Mesenchymal stem cell (in vitro differentiated cells and primary cell): ENCODE data around the gene VMAC.

Experiments
- DNase-seq: peaks from one replicate; pipeline ENCODE4 v3.0.0-alpha.2; 2013
- H2AFZ ChIP-seq: one replicate; pipeline ENCODE4 v1.6.1; 2013; ENCODE audit warnings: low read depth, mild to moderate bottlenecking, control low read depth, inconsistent platforms, low read length, moderate library complexity
- H2AK5ac ChIP-seq: 2 replicates; pipeline ENCODE4 v1.6.1; 2013; ENCODE audit warnings: low read length, moderate library complexity, mild to moderate bottlenecking, inconsistent platforms; ENCODE audit not compliant: severe bottlenecking
- H2BK120ac ChIP-seq: one replicate; pipeline ENCODE4 v1.6.1; 2013; ENCODE audit warnings: low read depth, mild to moderate bottlenecking, inconsistent platforms, low read length, moderate library complexity
- H2BK12ac ChIP-seq, 2 experiments: one replicate each; pipeline ENCODE4 v1.6.1; 2013; ENCODE audit warnings: inconsistent platforms in 2 of 2, low read length in 2 of 2, mild to moderate bottlenecking in 2 of 2, moderate library complexity in 2 of 2, control low read depth in 1 of 2
- H2BK15ac ChIP-seq: one replicate; pipeline ENCODE4 v1.6.1; 2013; ENCODE audit warnings: mild to moderate bottlenecking, low read depth, inconsistent platforms; ENCODE audit not compliant: poor library complexity, severe bottlenecking
- H2BK5ac ChIP-seq: 2 replicates; pipeline ENCODE4 v1.6.1; 2013; ENCODE audit warnings: low read depth, mild to moderate bottlenecking, low read length, control low read depth, inconsistent platforms; ENCODE audit not compliant: poor library complexity, severe bottlenecking
- H3K14ac ChIP-seq, 2 experiments: one replicate each; pipeline ENCODE4 v1.6.1; 2013; ENCODE audit warnings: inconsistent platforms in 2 of 2, low read length in 2 of 2, control low read depth in 1 of 2, mild to moderate bottlenecking in 1 of 2, moderate library complexity in 1 of 2
- H3K18ac ChIP-seq, 2 experiments: one replicate each; pipeline ENCODE4 v1.6.1; 2013; ENCODE audit warnings: inconsistent platforms in 2 of 2, low read length in 2 of 2, control low read depth in 1 of 2, low read depth in 1 of 2, mild to moderate bottlenecking in 1 of 2
- H3K23ac ChIP-seq, 2 experiments: one replicate each; pipeline ENCODE4 v1.6.1; 2013; ENCODE audit warnings: inconsistent platforms in 2 of 2, low read length in 2 of 2, mild to moderate bottlenecking in 2 of 2, moderate library complexity in 2 of 2, control low read depth in 1 of 2
- H3K27ac ChIP-seq: 2 replicates; pipeline ENCODE4 v1.5.1; 2013; ENCODE audit warnings: mild to moderate bottlenecking, moderate library complexity, low read length, control low read depth, inconsistent platforms; ENCODE audit not compliant: poor library complexity, severe bottlenecking
- H3K27me3 ChIP-seq, 2 experiments: 2 replicates each; pipeline versions ENCODE4 v1.6.1 to v1.7.0; 2013; ENCODE audit warnings: low read length in 2 of 2, mild to moderate bottlenecking in 2 of 2, moderate library complexity in 2 of 2, control low read depth in 1 of 2, inconsistent platforms in 1 of 2; ENCODE audit not compliant: control insufficient read depth in 1 of 2, insufficient read depth in 1 of 2
- H3K36me3 ChIP-seq, 2 experiments: 2 replicates each; pipeline versions ENCODE4 v1.6.1 to v1.7.0; 2013; ENCODE audit warnings: low read length in 2 of 2, control low read depth in 1 of 2, inconsistent platforms in 1 of 2, low read depth in 1 of 2, mild to moderate bottlenecking in 1 of 2; ENCODE audit not compliant: insufficient read depth in 2 of 2, control insufficient read depth in 1 of 2
- H3K4ac ChIP-seq, 2 experiments: one replicate each; pipeline ENCODE4 v1.6.1; 2013; ENCODE audit warnings: inconsistent platforms in 2 of 2, low read length in 2 of 2, mild to moderate bottlenecking in 2 of 2, moderate library complexity in 2 of 2, control low read depth in 1 of 2, low read depth in 1 of 2
- H3K4me1 ChIP-seq: 2 replicates; pipeline ENCODE4 v1.6.1; 2013; ENCODE audit warnings: low read depth, low read length, control low read depth; ENCODE audit not compliant: control insufficient read depth, insufficient read depth
- H3K4me2 ChIP-seq: 2 replicates; pipeline ENCODE4 v1.6.1; 2013; ENCODE audit warnings: low read length, mild to moderate bottlenecking, inconsistent platforms; ENCODE audit not compliant: poor library complexity, severe bottlenecking
- H3K4me3 ChIP-seq, 2 experiments: 2 replicates each; pipeline versions ENCODE4 v1.5.1 to v1.7.0; 2013; ENCODE audit warnings: low read length in 2 of 2, mild to moderate bottlenecking in 2 of 2, control low read depth in 1 of 2, low read depth in 1 of 2; ENCODE audit not compliant: insufficient read depth in 1 of 2
- H3K79me1 ChIP-seq: replicated peaks from 2 replicates; pipeline ENCODE4 v1.6.1; 2013; ENCODE audit warnings: mild to moderate bottlenecking, control low read depth, low read length, inconsistent platforms; ENCODE audit not compliant: poor library complexity, severe bottlenecking
- H3K9ac ChIP-seq: 2 replicates; pipeline ENCODE4 v1.7.0; 2013; ENCODE audit warnings: mild to moderate bottlenecking, low read length, moderate library complexity
- H3K9me3 ChIP-seq: 2 replicates; pipeline ENCODE4 v1.7.0; 2013; ENCODE audit warnings: mild to moderate bottlenecking, low read length; ENCODE audit not compliant: control insufficient read depth
- H4K8ac ChIP-seq: one replicate; pipeline ENCODE4 v1.6.1; 2013; ENCODE audit warnings: inconsistent platforms, mild to moderate bottlenecking, low read length, moderate library complexity
- H4K91ac ChIP-seq: one replicate; pipeline ENCODE4 v1.6.1; 2013; ENCODE audit warnings: mild to moderate bottlenecking, low read length, inconsistent platforms
- WGBS: methylation state at CpG from one replicate; pipeline ENCODE4 v1.1.7; 2013; ENCODE audit warnings: mixed read lengths; 5-methylcytosine and 5-hydroxymethylcytosine counted together

Gene VMAC

GRCh38 chr19:5932146-5932545, 27.5 kb downstream of the VMAC start:
- H4K91ac ChIP-seq: no peak overlapping the region
- H3K27me3 ChIP-seq: no peaks in the 10 kb centered on the region
- DNase-seq: no peak
- H3K23ac ChIP-seq: no peak overlapping the region
- no peak overlapping the region for H4K8ac ChIP-seq
- H3K4me2 ChIP-seq: no peak overlapping the region
- no peak overlapping the region for H3K9ac ChIP-seq
- H3K36me3 ChIP-seq: peaks cover 69 to 82% of the 10 kb centered on the region in 2 experiments
- H2AK5ac ChIP-seq: no peak overlapping the region
- no peak overlapping the region for H2BK5ac ChIP-seq
- H3K4me1 ChIP-seq: peaks cover 17% of the 10 kb centered on the region
- no peak overlapping the region for H2BK15ac ChIP-seq
- H3K18ac ChIP-seq: no peak overlapping the region
- H2BK12ac ChIP-seq: no peak overlapping the region
- no peak overlapping the region for H2BK120ac ChIP-seq
- no peak overlapping the region for H3K27ac ChIP-seq
- peaks cover 56% of the 10 kb centered on the region for H3K79me1 ChIP-seq
- no peak overlapping the region for H3K4ac ChIP-seq
- H2AFZ ChIP-seq: no peak overlapping the region
- no peak overlapping the region for H3K4me3 ChIP-seq
- no peaks in the 10 kb centered on the region for H3K9me3 ChIP-seq
- WGBS: 99% methylated on average over 18 of the region's 18 CpGs
- no peak overlapping the region for H3K14ac ChIP-seq

- Histone ChIP-seq H3K4me2 (no peak overlapping the region), H3K23ac (no peak overlapping the region), H3K36me3 (peaks cover 69 to 80% of the 10 kb centered on the region in 2 experiments), H3K79me1 (peaks cover 58% of the 10 kb centered on the region), H3K18ac (no peak overlapping the region), H4K8ac (no peak overlapping the region), H3K4ac (no peak overlapping the region), H3K9ac (no peak overlapping the region), H2BK15ac (peak overlapping the region; percentile 49), H2BK5ac (no peak overlapping the region), H3K4me3 (no peak overlapping the region), H3K14ac (no peak overlapping the region), H3K27me3 (no peaks in the 10 kb centered on the region), H2BK120ac (no peak overlapping the region), H3K4me1 (peaks cover 17% of the 10 kb centered on the region), H2AK5ac (no peak overlapping the region), H3K27ac (no peak overlapping the region), H3K9me3 (no peaks in the 10 kb centered on the region), H4K91ac (no peak overlapping the region), H2BK12ac (no peak overlapping the region), H2AFZ (no peak overlapping the region)
- DNase-seq: no peak
- 95% methylated on average over 21 of the region's 21 CpGs for WGBS
Observed at GRCh38 chr19:5932609-5933262, 28.1 kb downstream of the VMAC start.

- H2BK12ac ChIP-seq: no peak overlapping the region
- H3K14ac ChIP-seq: no peak overlapping the region
- no peaks in the 10 kb centered on the region for H3K27me3 ChIP-seq
- H3K9ac ChIP-seq: peak overlapping the region; percentile 83
- H3K9me3 ChIP-seq: no peaks in the 10 kb centered on the region
- H2BK120ac ChIP-seq: no peak overlapping the region
- peaks cover 17% of the 10 kb centered on the region for H3K4me1 ChIP-seq
- no peak overlapping the region for H3K23ac ChIP-seq
- no peak overlapping the region for H2BK5ac ChIP-seq
- no peak overlapping the region for H3K27ac ChIP-seq
- peak overlapping the region; percentile 49 for H2BK15ac ChIP-seq
- H3K4ac ChIP-seq: peak overlapping the region in 1 of 2 experiments; percentile 13
- no peak overlapping the region for H3K18ac ChIP-seq
- no peak overlapping the region for H3K4me3 ChIP-seq
- WGBS: 87% methylated on average over 17 of the region's 20 CpGs
- no peak overlapping the region for H2AFZ ChIP-seq
- peaks cover 55% of the 10 kb centered on the region for H3K79me1 ChIP-seq
- H2AK5ac ChIP-seq: no peak overlapping the region
- H4K8ac ChIP-seq: no peak overlapping the region
- peak overlapping the region; percentile 40 for H4K91ac ChIP-seq
- no peak overlapping the region for H3K4me2 ChIP-seq
- H3K36me3 ChIP-seq: peaks cover 63 to 76% of the 10 kb centered on the region in 2 experiments
- DNase-seq: no peak
Observed at GRCh38 chr19:5933391-5934068, 28.9 kb downstream of the VMAC start.

- no peak overlapping the region for H3K23ac ChIP-seq
- 85% methylated on average over 5 of the region's 5 CpGs for WGBS
- H3K18ac ChIP-seq: peak overlapping the region in 1 of 2 experiments; percentile 4
- peak overlapping the region; percentile 83 for H3K9ac ChIP-seq
- no peak overlapping the region for H2AK5ac ChIP-seq
- H2BK5ac ChIP-seq: no peak overlapping the region
- H3K4me2 ChIP-seq: no peak overlapping the region
- no peak overlapping the region for H2BK15ac ChIP-seq
- H3K9me3 ChIP-seq: no peaks in the 10 kb centered on the region
- no peaks in the 10 kb centered on the region for H3K27me3 ChIP-seq
- no peak overlapping the region for H2AFZ ChIP-seq
- no peak overlapping the region for H3K27ac ChIP-seq
- H3K79me1 ChIP-seq: peaks cover 57% of the 10 kb centered on the region
- H3K4me1 ChIP-seq: peaks cover 17% of the 10 kb centered on the region
- no peak overlapping the region for H3K14ac ChIP-seq
- H2BK12ac ChIP-seq: peak overlapping the region in 1 of 2 experiments; percentile 17
- peak overlapping the region; percentile 28 for H4K91ac ChIP-seq
- H2BK120ac ChIP-seq: no peak overlapping the region
- peaks cover 58 to 72% of the 10 kb centered on the region in 2 experiments for H3K36me3 ChIP-seq
- no peak overlapping the region for H3K4ac ChIP-seq
- no peak overlapping the region for H4K8ac ChIP-seq
- no peak overlapping the region for H3K4me3 ChIP-seq
- DNase-seq: no peak
Observed at GRCh38 chr19:5934069-5934401, 29.4 kb downstream of the VMAC start.
